Eye (tissue), 1 donor: Measurements from ENCODE around the gene WDR91.
"Not testable (repeated sequence)": the region's sequence is repeated elsewhere in the genome, so short reads cannot be mapped to it uniquely, and the experiment has no call there.

Experiments
- DNase-seq: peaks from one replicate; pipeline ENCODE4 v3.0.0-alpha.2; 2015

The WDR91 gene

DNA sequence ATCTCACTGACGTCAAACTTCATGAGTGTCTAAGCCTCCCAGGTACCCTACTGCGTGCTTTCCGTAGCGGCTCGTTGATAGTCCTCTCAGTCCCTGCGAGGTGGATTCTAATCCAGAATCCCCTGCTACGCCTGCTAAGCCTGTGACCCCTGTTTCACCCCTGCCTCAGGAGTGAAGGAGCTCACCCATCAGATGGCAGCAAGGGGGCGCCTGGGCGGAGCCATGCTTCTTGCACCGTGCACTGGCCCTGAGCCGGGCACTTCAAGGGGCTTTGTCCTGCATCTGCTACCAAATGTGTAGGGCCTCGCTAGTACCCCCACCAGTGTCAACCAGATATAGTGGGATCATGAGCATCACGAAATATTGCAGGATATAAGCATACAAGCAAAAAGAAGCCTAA lies 21.4 kb upstream of the WDR91 start:
- no peak for DNase-seq

DNA sequence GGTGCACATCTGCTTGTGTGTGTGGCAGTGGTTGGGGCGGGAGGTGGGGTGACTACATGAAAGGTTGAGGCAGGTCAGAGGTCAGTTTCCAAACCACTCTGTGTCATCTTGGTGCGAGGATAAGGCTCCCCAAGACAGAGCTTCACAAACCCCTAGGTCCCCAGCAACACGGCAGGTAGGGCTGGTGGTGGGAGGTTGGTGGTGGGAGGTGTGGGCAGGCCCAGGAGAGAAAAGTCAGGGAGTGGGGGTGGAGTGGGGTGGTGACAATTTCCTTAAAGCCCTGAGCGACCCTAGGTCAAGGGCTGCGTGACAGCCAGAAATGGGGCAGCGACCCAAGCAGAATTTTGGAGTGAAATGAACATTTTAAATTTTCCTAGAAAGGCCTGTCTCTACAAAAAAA lies 20.8 kb upstream of the WDR91 start:
- no peak for DNase-seq

DNA sequence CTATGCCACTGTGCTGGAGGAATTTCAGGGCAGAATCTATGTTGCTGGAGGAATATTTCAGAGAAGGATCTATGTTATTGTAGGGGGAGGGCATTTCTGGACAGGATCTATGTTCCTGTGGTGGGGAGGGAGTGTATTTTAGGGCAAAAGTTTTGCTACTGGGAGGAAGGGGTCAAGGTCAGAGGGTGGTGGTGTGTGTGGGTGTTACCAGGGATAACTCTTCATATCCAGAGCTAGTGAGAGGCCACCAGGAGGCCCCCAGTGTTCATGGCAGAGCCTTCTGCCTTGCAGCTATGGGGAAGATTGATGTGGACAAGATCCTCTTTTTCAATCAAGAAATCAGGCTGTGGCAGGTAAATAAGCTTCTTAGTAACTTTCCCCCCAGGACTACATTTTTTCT lies 20.4 kb upstream of the WDR91 start:
- DNase-seq = no peak

DNA sequence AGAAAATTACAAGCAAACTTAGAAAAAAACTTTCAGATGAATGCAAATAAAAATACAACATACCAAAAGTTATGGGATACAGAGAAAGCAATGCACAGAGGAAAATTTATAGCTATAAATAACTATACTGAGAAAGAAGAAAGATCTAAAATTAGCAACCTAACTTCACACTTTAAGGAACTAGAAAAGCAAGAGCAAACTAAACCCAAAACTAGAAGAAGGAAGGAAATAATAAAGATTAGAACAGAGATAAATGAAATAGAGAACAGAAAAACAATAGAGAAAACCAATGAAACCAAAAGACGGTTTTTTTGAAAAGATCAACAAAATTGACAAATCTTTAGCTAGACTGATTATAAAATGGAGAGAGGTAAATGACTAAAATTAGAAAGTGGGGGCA lies 12.7 kb upstream of the WDR91 start:
- DNase-seq = no peak

DNA sequence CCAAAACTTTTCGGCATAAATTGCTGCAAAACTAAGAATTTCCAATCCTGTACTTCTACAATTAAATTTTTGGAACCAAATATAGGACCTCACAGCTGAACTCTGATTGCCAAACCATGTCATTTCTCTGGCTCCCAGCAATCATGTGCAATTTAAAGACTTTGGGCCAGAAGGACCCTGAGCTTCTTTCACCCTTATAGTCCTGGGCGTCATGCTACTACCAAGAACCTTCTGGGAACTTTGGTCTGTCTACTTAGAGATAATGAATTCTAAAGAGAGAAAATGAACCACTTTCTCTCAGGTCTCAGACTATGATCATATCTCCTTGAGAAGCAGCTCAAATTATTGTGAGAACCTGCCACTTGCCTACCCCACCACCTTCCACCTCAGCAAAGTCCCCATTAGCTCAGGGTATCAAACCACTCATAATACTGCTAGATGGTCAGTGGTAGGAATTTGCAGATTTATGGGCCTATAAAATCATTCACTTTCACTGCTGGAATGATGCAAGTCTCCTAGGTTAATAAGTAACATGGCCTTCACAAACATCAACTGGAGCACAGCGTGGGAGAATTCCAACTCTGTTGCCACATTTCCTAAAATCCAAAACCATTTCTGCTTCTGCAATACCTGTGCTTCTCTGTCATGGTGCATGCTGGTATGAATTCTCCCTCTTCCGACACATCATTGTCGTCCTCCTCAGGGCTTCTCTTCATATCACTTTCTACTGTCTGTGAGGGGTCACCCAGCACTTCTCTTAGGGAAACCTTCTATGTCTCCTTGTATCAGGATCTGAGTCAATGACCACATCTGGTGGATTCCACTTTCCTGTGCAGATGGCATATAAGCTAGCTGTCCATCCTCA lies 6.6 kb upstream of the WDR91 start:
- no peak for DNase-seq

DNA sequence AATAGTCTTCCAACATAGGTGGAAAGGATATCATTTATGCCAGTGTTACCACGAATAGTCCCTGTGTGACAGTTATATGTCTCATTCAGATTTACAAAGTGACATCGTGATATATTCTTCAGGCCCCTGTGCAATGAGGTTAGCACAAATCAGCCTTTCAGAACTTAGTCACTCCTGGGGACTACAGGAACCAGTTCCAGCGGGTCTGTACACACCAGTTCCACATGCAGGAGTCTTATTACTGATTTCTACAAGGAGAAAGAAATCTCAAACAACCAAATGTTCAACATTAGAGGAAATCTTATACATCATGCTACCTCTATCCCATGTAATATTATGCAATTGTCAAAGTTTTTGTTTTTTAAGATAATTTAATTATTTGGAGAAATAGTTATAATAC lies 4.4 kb upstream of the WDR91 start:
- no peak for DNase-seq

DNA sequence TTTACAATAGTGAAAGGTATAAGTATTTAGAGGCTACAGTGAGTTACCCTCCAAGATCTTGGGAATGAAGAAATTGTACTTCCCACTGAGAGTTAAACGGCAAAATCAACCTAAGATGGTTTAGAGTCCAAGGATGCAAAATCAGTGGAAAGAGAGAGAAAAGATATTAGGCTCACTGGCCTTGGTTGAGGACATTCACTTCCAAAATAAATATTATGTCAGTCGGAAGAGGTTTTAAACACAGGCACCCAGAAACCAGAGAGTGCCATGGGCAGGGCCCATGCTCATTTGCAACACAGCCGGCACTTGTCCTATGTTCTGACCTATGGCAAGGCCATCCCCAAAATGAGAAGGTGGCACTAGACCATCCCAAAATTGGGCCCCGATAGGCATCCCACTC lies 3.9 kb upstream of the WDR91 start:
- no peak for DNase-seq

DNA sequence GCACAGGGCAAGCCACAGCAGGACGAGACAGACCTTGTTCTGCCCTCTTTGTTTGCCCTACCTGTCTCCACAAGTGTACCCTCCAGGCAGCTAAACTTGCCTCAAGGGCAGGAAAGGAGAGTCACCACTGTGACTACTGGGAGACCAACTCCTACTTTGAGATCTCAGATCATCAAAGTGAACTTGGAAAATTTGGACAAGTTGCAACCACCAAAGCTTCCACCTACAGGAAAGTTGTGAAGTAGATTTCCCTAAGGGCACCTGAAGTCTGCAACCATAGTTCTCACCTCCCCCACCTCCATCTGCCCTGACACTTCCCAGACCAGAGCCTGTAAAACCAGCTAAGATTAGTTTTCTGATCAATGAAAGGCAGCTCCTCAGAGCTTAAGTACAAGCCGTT lies 2.5 kb upstream of the WDR91 start:
- no peak for DNase-seq

DNA sequence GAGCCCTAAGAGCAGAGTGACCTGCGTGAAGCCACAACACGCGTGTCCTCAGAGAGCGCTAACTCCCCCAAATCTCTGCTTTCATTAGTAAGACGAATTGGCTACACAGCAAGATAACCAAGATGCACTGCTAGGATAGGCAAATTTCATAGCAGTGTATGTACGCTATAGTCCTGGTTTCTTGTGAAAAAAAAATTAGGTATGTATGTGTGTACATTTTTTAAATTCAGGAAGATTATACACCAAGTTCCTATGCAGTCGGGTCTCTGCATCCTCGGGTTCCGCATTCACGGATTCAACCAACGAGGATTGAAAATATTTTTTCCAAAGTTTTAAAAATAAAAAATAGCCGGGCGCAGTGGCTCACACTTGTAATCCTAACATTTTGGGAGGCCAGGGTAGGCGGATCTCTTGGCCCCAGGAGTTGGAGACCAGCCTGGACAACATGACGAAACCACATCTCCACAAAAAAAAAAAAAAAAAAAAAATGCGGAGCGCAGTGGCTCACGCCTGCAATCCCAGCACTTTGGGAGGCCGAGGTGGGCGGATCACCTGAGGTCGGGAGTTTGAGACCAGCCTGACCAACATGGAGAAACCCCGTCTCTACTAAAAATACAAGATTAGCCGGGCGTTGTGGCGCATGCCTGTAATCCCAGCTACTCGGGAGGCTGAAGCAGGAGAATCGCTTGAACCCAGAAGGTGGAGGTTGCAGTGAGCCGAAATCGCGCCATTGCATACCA lies 790 bp upstream of the WDR91 start:
- DNase-seq = not testable (repeated sequence)

DNA sequence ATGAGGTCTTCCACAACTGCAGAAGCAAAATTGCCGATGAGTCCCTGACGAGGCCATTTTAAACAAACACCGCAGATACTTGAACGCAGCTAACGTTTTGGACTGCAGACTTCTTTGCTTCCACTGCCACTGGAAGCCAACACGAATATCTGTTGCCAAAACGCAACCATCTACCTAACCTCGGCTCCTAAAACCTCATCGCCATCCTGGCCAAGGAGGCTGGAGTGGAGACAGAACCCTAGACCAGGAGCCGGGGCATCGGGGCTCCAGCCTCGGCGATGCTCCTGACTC lies 493 bp downstream of the WDR91 start:
- DNase-seq = peak; percentile 84

DNA sequence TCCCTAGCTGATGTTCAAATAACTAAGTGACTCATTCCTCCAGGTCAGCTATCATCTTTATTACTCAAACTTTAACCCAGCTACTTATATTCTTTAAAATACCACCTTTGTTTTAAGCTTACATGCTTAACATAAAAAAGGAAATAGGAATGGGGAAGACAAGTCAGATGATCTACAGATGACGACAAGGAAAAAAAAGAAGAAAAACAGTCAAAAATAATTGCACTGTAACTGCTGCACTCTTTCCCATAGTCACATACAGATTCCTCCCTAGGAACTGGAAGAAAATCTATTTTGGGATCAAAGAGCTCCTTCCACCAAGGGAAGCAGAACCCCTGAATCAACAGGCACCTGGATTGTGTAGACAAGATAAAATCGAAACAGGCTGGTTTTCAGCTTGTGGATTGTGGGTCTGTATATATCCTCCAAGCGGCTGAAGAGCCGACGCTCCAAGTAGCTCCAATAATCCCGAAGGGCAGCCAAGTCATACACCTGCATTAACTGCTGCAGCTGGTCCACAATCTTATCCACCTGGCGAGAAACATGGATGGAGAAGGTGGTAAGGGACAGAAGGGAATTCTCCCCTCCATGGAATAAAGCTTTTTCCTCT lies 2.0 kb downstream of the WDR91 start:
- no peak for DNase-seq

DNA sequence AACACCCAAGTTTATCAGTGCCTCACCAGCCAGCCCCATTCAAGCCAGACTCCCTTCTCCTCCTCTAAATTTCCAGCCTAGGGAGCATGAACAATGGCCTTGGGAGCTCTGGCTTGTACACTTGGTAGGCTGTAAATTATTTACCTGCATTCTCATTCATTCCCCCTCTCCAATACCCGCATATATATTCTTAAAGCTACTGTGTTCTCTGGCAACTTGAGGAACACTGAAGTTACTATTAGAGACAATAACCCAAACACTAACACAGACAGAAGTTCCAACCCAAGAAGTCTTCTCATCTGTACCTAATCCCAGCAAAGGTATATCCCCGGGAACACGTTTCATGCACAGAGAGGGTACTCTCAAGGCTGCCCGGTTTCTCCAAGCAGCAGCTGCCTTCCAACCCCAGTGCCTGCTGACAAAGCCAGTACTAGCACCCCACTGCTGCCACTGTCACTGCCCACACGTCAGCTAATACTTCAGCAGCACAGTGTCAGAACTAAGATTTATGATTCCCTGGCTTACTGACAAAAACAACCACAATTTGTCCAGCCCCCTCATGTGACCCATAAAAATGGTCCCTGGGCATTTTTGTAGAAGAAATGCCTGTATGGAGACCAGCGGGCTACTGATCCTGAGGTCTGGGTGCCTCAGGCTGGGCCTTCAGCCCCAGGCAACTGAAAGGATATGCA lies 3.1 kb downstream of the WDR91 start:
- no peak for DNase-seq

DNA sequence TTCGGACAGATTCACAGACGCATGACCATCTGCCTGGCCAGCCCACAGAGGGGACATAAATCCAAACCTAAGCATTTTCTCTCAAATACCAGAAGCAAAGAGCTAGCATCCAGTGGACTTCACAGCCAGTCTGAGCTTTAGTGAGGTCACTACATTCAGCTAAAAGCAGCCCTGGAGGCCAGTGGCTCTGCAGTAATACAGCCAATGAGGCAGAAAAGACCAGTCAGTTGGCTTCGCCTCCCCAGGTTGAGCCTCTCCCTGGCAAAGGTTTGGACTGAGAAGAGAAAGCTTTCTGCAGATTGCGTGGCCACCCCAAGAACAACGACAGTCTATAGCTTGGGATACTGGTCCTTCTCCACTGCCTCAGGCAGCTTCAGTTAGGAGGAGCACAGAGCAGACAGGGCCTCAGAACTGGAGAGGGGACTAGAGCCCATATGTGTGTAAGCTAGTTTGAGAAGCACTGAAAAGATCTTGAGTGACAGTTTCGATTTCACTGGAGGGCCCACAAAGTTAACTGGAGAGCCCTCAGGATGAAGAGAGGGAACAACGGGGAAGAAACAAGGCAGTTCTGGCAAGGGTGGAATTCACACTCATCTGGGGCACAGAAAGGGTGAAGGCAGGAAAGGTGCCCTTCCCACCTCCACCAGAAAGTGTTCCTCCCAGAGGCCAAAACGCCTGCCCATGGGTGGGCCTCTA lies 3.8 kb downstream of the WDR91 start:
- DNase-seq = peak; percentile 13

DNA sequence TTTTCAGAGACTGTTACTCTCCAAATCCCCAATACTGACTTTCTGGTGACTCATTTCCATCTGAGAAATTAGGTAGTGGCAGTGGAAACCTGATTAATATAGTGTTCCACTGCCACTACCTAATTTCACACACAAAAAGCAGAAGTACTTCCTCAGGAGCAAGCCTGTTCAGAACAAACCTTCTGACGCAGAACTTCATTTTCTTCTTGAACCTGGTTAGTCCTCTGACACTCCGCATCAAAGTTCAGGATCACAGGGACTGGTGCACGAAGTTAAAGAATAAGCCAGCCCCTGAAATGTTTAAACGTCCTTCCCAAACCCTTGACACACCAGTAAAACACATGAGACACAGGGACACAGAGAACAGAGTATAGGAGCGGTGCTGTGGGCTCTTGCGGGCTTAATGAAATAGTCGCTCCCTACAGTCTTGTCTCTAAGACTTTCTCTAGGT lies 4.4 kb downstream of the WDR91 start:
- no peak for DNase-seq

DNA sequence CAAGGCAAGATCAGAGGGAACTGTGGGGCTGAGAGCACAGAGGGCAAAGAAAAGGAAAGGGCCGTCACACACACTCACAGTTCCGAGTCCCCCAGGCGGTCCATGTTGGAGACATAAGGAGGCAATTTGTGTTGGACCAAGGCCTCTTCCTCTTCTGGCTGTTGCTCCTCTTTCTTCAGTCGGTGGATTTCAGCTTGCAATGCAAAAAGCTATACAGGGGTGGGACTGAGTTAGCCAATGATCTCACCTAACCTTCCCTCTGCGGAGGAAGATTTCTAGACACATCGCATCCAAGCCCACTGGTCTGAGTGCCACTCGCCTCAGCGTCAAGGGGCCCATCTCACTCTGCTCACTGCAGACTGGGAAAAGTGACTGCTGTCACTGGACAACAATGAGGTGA lies 5.5 kb downstream of the WDR91 start:
- no peak for DNase-seq

DNA sequence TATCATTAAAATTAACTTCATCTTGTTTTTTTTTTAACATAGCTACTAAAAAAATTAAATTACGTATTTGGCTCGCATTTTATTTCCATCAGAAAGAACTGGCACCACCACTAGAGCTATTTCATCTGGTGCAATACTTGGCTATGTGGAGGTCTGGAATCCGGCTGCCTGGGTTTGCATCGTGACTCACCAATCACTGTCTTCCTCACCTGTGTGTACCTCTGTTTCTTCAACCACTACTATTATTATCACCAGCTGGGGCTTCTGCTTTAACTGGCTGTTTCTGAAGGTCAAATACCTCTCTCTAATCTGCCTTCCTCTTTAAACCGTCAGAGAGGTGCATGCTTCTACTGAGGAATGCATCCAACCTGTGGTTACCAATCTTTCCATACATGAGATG lies 6.5 kb downstream of the WDR91 start:
- DNase-seq = no peak

DNA sequence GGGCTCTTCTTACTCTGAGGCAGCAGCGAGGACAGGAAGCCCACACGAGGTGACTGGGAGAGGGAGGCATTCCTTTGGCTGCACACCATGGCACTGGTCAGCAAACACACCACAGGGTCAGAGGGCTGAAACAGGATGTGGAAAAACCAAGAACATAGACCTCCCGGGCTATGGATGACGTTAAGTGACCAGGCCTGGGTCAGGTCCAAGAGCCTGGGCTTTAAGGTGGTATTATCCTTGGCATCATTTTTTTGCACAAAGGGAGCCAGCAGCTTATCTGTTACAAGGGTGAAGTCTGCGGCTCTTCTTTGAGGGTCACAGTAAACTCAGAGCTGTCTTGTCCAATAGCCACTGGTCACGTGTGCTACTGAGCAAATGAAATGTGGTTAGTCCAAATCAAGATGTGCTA lies 7.0 kb downstream of the WDR91 start:
- DNase-seq = no peak

DNA sequence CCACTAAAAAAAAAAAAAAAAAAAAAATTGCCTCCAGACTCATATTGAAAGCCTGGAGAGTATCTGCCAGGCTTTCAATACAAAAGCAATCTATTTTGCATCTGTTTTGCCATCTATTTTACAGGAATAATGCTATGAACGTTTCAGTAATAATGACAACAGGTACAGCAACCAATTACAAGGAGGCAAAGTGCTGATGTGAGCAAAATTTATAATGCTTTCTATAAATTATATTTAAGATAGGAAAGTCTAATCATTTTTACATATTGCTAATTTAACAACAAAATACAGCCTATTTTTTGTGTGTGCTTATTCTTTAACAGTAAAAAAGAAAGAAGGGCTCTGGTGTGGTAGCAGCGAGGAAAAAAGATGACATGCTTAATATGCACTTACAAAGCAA lies 10.0 kb downstream of the WDR91 start:
- no peak for DNase-seq

DNA sequence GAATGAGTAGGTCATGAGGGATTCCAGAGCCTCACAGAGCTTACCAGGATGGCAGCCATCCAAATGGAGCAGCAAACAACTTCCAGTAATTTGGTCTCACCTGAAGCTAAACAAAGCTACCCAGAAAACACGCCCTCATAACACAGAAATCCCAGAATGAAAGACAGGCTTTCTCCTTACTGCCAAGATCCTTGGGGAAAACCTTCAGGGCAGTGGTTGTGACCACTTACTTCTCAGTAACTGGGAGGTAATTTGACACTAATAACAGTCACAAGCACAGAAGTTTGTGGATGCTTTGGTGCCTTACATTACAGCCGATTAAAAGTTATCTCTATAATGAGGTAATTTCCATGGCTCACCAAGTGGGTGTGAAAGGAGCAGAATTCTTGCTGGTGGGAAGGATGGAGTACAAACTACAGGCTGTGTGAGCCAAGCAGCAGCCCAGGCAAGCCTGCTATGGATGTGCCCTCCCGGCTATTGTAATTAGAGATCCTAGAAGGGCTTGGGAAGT lies 10.4 kb downstream of the WDR91 start:
- no peak for DNase-seq

DNA sequence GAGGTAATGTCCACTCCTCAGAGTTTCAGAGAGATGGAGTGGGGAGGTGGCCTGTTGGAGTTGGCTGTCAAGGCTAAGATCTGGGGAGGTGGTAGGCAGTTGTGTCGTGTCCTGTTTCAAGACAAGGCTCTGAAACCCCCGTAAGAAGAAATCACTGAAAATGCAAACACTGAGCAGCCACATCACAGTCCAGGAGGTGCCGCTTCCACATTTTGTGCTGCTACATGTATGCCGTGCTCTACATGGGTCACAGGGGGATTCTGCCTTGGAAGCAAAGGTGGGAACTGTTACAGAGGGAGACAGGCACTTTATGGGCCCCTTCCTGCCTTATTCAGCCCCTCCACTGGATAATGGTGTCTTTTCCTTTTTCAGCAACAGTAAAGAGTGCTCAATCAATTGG lies 11.9 kb downstream of the WDR91 start:
- no peak for DNase-seq

DNA sequence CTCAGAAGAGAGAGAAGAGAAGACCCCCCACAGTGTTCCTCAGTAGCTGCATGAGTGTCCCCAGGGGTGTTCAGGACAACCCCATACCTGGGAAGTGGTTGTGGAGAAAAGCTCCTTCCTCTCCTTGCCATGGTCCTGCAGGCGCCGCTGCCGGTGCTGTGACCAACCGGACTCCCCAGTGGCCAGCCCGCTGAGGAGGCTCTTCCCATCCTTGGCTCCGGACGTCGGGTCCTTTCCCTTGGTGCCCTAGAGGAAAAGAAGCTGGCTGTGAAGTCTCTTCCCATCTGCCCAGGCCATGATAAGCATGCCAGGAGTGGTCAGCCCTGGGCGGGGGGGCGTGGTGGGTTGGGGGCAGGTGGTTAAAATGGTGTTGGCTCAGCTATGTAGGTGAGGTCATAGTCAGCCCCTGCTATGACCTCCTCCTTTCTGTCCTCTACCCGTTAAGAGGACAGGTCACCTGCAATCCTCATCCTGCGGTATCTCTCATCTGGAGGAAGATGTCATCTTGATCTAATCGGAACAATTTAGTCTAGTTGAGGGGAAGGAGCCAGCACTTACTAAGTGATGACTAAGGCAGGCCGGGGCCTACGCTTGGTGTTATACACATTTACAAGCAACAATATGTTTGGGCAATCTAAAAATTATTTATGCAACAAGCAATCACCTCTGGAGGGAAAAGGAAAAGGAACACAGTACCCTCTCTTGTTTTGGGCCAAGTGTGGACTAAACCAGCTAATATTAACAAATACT lies 13.2 kb downstream of the WDR91 start:
- DNase-seq = no peak

DNA sequence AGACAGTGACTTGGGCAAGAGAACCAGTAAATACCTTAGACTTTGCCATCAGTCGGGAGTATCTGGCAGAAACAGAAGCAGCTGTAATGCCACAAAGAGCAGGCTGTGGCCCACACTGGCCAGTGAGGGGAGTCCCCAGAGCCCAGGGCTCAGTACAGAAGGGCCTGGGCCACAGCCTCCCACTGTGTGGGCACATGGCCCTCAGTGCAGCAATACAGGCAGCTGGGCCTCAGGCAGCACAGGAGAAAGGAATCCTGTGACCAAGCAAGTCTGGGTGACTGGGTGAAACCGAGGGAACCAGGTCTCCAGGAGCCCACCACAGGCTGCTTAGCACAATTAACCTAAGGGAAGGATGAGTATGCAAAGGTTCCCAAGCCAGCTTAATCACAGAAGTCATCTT lies 14.0 kb downstream of the WDR91 start:
- DNase-seq = no peak
